HepG2 (cell line): Measurements from ENCODE around the gene RETN. TPM values are rescaled to one million over a fixed set of nuclear protein-coding genes. Genes with fewer than 3 reads are reported as not detected.
A peak's percentile ranks its signal among the peaks of the same experiment; 100 is the strongest.

Experiments
- CEBPZ ChIP-seq: IDR thresholded peaks from 2 replicates; pipeline ENCODE4 v1.6.1; 2012; ENCODE audit warnings: low read length, improper control_type of control experiment
- CTCF ChIP-seq: sonication (generic); formaldehyde crosslinking; IDR thresholded peaks from 2 replicates; pipeline ENCODE4 v1.5.0; 2020; ENCODE audit warnings: mild to moderate bottlenecking, missing genetic modification reagents, moderate library complexity
- FUBP1 ChIP-seq: sonication (generic); formaldehyde crosslinking; IDR thresholded peaks from 2 replicates; pipeline ENCODE4 v1.5.1; 2020; ENCODE audit warnings: missing genetic modification reagents, mild to moderate bottlenecking, borderline replicate concordance
- HIVEP1 ChIP-seq: sonication (generic); formaldehyde crosslinking; IDR thresholded peaks from 2 replicates; pipeline ENCODE4 v1.4.0; 2020; ENCODE audit warnings: mild to moderate bottlenecking, missing genetic modification reagents
- MLLT10 ChIP-seq: sonication (generic); formaldehyde crosslinking; IDR thresholded peaks from 2 replicates; pipeline ENCODE4 v1.4.0; 2020; ENCODE audit warnings: missing genetic modification reagents
- MTF1 ChIP-seq: sonication (generic); formaldehyde crosslinking; IDR thresholded peaks from 2 replicates; pipeline ENCODE4 v1.5.0; 2020; ENCODE audit warnings: missing genetic modification reagents
- NCOR1 ChIP-seq: fragments of 200-600 bp; sonication (generic); IDR thresholded peaks from 2 replicates; pipeline ENCODE4 v1.7.0; 2017; ENCODE audit warnings: antibody characterized with exemption, low read length, borderline replicate concordance
- SKIL ChIP-seq: sonication (generic); formaldehyde crosslinking; IDR thresholded peaks from 2 replicates; pipeline ENCODE4 v1.8.0; 2022; ENCODE audit warnings: missing genetic modification reagents, mild to moderate bottlenecking, moderate library complexity, borderline replicate concordance
- THAP7 ChIP-seq: sonication (generic); formaldehyde crosslinking; IDR thresholded peaks from 2 replicates; pipeline ENCODE4 v1.8.1; 2023; ENCODE audit warnings: mild to moderate bottlenecking, missing genetic modification reagents
- TRIM22 ChIP-seq: fragments of 450-650 bp; IDR thresholded peaks from 2 replicates; pipeline ENCODE4 v1.6.1; 2017
- polyA plus RNA-seq, 8 experiments: library from polyadenylated mRNA; depleted of rRNA in 3 of 8; stranded (reverse) in 7 of 8; unstranded in 1 of 8; fragments of >200 nt; fragmentation: Illumina TruSeq in 4 of 8; extraction: Trizol in 4 of 8; gene quantifications; 2 replicates each; pipeline versions ENCODE4 v1.2.1 to v1.2.3, GENCODE V29; 2011 to 2016; ENCODE audit warnings: low read depth in 4 of 8, missing spikeins in 1 of 8, mixed read lengths in 1 of 8; ENCODE audit not compliant: insufficient read depth in 1 of 8
- total RNA-seq, 5 experiments: library from RNA; depleted of rRNA; stranded (reverse); fragments of >200 nt; fragmentation: Illumina TruSeq; extraction: Trizol; gene quantifications; 2 replicates each; pipeline ENCODE4 v1.2.3, GENCODE V29; 2016; ENCODE audit warnings: low read depth in 1 of 5

Gene RETN
- total and polyA plus RNA-seq, 2 of the 13 experiments (the other 11 are each of a cell fraction or from before 2014, with no cell fraction given): not detected

- TF ChIP-seq TRIM22 (no peak), THAP7 (CRISPR knock-in tag) (no peak; the same call in 1 of the 2 replicates), MLLT10 (CRISPR knock-in tag) (no peak), FUBP1 (CRISPR knock-in tag) (no peak), HIVEP1 (CRISPR knock-in tag) (no peak; the same call in 1 of the 2 replicates), MTF1 (no peak), SKIL (peak; percentile 94), CEBPZ (no peak), NCOR1 (peak; percentile 81), CTCF (CRISPR knock-in tag) (peak; percentile 89)
These were observed 16.7 kb upstream of the RETN start (continued) for GRCh38 chr19:7652061-7652641.
